CD4-positive, alpha-beta memory T cell (primary cell): ENCODE results near the gene ADIPOR2. TPM values are rescaled to one million over a fixed set of nuclear protein-coding genes. Genes with fewer than 3 reads are reported as not detected.

ENCODE experiments used
- CTCF ChIA-PET: fragments of 350-600 bp; sonication (Branson Sonifier 250); formaldehyde crosslinking; loops from one replicate; lab custom pipeline; 2021; ENCODE audit warnings: inconsistent platforms; ENCODE audit not compliant: partially characterized antibody; lab: Charles Lee
- POLR2A ChIA-PET: fragments of 350-600 bp; sonication (Branson Sonifier 250); formaldehyde crosslinking; loops from one replicate; lab custom pipeline; 2021; ENCODE audit not compliant: partially characterized antibody; lab: Charles Lee
- DNase-seq, 5 donors: peaks; one replicate each; pipeline versions ENCODE4 v3.0.0 to v3.0.0-alpha.2; 2020 to 2022; ENCODE audit warnings: mixed read lengths in 1 of 5
- H3K27ac ChIP-seq: one replicate; pipeline ENCODE4 v1.7.0; 2013; ENCODE audit warnings: low read depth, low read length
- H3K27me3 ChIP-seq: 2 replicates; pipeline ENCODE4 v1.7.0; 2013; ENCODE audit warnings: mild to moderate bottlenecking, low read length, moderate library complexity; ENCODE audit not compliant: insufficient read depth
- H3K36me3 ChIP-seq: 2 replicates; pipeline ENCODE4 v1.7.0; 2013; ENCODE audit warnings: mild to moderate bottlenecking, low read length, moderate library complexity; ENCODE audit not compliant: insufficient read depth
- H3K4me1 ChIP-seq: 2 replicates; pipeline ENCODE4 v1.7.0; 2013; ENCODE audit warnings: mild to moderate bottlenecking, low read length, moderate library complexity; ENCODE audit not compliant: insufficient read depth
- H3K4me3 ChIP-seq, 2 donors: one replicate each; pipeline ENCODE4 v1.7.0; 2013; ENCODE audit warnings: low read length in 2 of 2, mild to moderate bottlenecking in 1 of 2
- H3K9me3 ChIP-seq, 2 donors: one replicate each; pipeline ENCODE4 v1.7.0; 2013; ENCODE audit warnings: low read length in 2 of 2, control low read depth in 1 of 2; ENCODE audit not compliant: control insufficient read depth in 1 of 2
- H3K27ac Mint-ChIP-seq, 7 donors: one replicate each; pipeline ENCODE4 v1.8.0; 2020 to 2021; ENCODE audit warnings: mixed read lengths in 7 of 7, mild to moderate bottlenecking in 6 of 7, inconsistent platforms in 3 of 7, moderate library complexity in 3 of 7
- H3K27me3 Mint-ChIP-seq, 2 donors: one replicate each; pipeline ENCODE4 v1.8.0; 2020 to 2021; ENCODE audit warnings: mixed read lengths in 2 of 2
- H3K36me3 Mint-ChIP-seq, 2 donors: one replicate each; pipeline ENCODE4 v1.8.0; 2020 to 2021; ENCODE audit warnings: mixed read lengths in 2 of 2, inconsistent platforms in 1 of 2, mild to moderate bottlenecking in 1 of 2
- H3K4me1 Mint-ChIP-seq, 4 donors: one replicate each; pipeline ENCODE4 v1.8.0; 2020 to 2021; ENCODE audit warnings: mixed read lengths in 4 of 4, mild to moderate bottlenecking in 1 of 4
- H3K4me3 Mint-ChIP-seq, 8 donors: one replicate each; pipeline ENCODE4 v1.8.0; 2020 to 2021; ENCODE audit warnings: mixed read lengths in 8 of 8, mild to moderate bottlenecking in 7 of 8, moderate library complexity in 6 of 8, inconsistent platforms in 3 of 8
- H3K9me3 Mint-ChIP-seq, 8 donors: one replicate each; pipeline ENCODE4 v1.8.0; 2020 to 2021; ENCODE audit warnings: mixed read lengths in 8 of 8, mild to moderate bottlenecking in 5 of 8, inconsistent platforms in 3 of 8, moderate library complexity in 1 of 8
- intact Hi-C: fragments of 100-400 bp; cut with micrococcal nuclease; formaldehyde crosslinking; loops from one replicate; pipeline ENCODE4 v1.15.1; 2023
- polyA plus RNA-seq, 2 donors: library from polyadenylated mRNA; unstranded; fragments of 300-500 nt; fragmentation: Illumina TruSeq; gene quantifications; one replicate each; pipeline ENCODE4 v1.2.3, GENCODE V29; 2021
- total RNA-seq, 2 experiments: library from RNA; stranded (reverse); gene quantifications; one replicate each; pipeline ENCODE4 v1.2.3, GENCODE V29; 2021

Gene ADIPOR2
- total and polyA plus RNA-seq, 4 experiments from 2014 or later, result 1.8 to 36.2 (median 19.6) TPM

DNA sequence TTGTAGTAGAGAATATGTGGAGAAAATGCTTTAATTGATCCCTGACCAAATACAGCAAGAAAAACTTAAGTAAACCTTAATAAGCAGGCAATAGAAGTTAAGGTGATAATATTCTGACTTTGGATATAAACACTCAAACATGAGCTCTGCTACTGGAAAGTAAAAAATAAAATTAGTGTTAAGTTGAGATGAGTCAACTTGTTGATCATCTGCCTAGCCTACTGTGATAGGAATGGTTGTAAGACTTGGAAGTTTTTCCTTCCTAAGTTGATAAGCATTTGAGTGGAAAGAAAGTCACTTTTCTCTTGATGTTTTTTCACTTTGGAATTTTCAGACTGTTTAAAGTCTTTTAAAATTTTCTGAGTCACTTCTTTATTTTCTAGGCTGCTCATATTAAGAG, 26.0 kb downstream of the ADIPOR2 start:
- Histone ChIP-seq H3K4me1 (peaks cover 17% of the 10 kb centered on the region), H3K27me3 (no peaks in the 10 kb centered on the region), H3K4me3 (no peak overlapping the region), H3K36me3 (no peaks in the 10 kb centered on the region), H3K27ac (no peak overlapping the region), H3K9me3 (no peaks in the 10 kb centered on the region)
- Mint-ChIP-seq H3K4me1 (peaks cover 24 to 62% (median 40%) of the 10 kb centered on the region in 4 donors), H3K27me3 (no peaks in the 10 kb centered on the region), H3K36me3 (peaks cover 21 to 27% of the 10 kb centered on the region in 2 donors), H3K4me3 (peak overlapping the region in 1 of 8 donors; percentile 35), H3K27ac (no peak overlapping the region), H3K9me3 (peaks cover 0 to 13% (median 7%) of the 10 kb centered on the region in 8 donors)
- no peak for DNase-seq
- POLR2A ChIA-PET, result no interaction called here
- CTCF ChIA-PET, result no interaction called here
- intact Hi-C loops, result no loop called here

GRCh38 chr12:1719139-1719538, 28.3 kb downstream of the ADIPOR2 start:
- H3K4me1 Mint-ChIP-seq, result peaks cover 29 to 64% (median 44%) of the 10 kb centered on the region in 4 donors
- peaks cover 17% of the 10 kb centered on the region for H3K4me1 ChIP-seq
- H3K36me3 ChIP-seq, result no peaks in the 10 kb centered on the region
- H3K27me3 Mint-ChIP-seq, result no peaks in the 10 kb centered on the region
- peak overlapping the region in 2 of 7 donors; percentile 4 to 44 for H3K27ac Mint-ChIP-seq
- CTCF ChIA-PET, result no interaction called here
- no peak overlapping the region for H3K4me3 Mint-ChIP-seq
- H3K27me3 ChIP-seq, result no peaks in the 10 kb centered on the region
- no peaks in the 10 kb centered on the region for H3K9me3 ChIP-seq
- H3K36me3 Mint-ChIP-seq, result peaks cover 14 to 16% of the 10 kb centered on the region in 2 donors
- H3K27ac ChIP-seq, result no peak overlapping the region
- POLR2A ChIA-PET, result no interaction called here
- no peak for DNase-seq
- intact Hi-C loops, result no loop called here
- H3K4me3 ChIP-seq, result no peak overlapping the region
- peaks cover 0 to 13% (median 7%) of the 10 kb centered on the region in 8 donors for H3K9me3 Mint-ChIP-seq

DNA sequence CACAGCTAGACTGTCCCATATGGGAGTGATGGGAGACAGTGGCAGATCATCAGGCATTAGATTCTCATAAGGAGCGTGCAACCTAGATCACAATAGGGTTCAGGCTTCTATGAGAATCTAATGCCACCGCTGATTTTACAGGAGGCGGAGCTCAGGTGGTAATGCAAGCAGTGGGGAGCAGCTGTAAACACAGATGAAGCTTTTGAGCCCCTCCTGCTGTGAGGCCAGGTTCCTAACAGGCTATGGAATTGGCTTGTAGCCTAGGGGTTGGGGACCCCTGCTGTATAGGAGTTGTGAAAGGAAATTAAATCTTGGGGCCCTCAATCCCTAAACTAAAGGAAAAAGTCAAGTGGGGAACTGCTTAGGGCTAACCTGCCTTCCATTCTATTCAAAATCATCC, 29.6 kb downstream of the ADIPOR2 start:
- Mint-ChIP-seq H3K4me3 (no peak overlapping the region), H3K36me3 (peaks cover 5 to 9% of the 10 kb centered on the region in 2 donors), H3K9me3 (peaks cover 0 to 4% (median 2%) of the 10 kb centered on the region in 8 donors), H3K4me1 (peaks cover 31 to 57% (median 40%) of the 10 kb centered on the region in 4 donors), H3K27me3 (no peaks in the 10 kb centered on the region), H3K27ac (peak overlapping the region in 2 of 7 donors; percentile 33 to 68)
- Histone ChIP-seq H3K4me3 (no peak overlapping the region), H3K27me3 (no peaks in the 10 kb centered on the region), H3K36me3 (no peaks in the 10 kb centered on the region), H3K4me1 (peaks cover 17% of the 10 kb centered on the region), H3K27ac (no peak overlapping the region), H3K9me3 (no peaks in the 10 kb centered on the region)
- CTCF ChIA-PET, result interaction anchor here (1.0 kb wide), 1 partner anchor 603 kb away, joined by 3 read pairs; no protein-coding TSS in a partner anchor
- intact Hi-C loops, result no loop called here
- POLR2A ChIA-PET, result no interaction called here
- no peak for DNase-seq

GRCh38 chr12:1723721-1724120, 32.9 kb downstream of the ADIPOR2 start:
- no peaks in the 10 kb centered on the region for H3K9me3 Mint-ChIP-seq
- peaks cover 4 to 22% of the 10 kb centered on the region in 2 donors for H3K36me3 Mint-ChIP-seq
- ChIA-PET CTCF (no interaction called here), POLR2A (no interaction called here)
- Histone ChIP-seq H3K4me1 (peaks cover 13% of the 10 kb centered on the region), H3K4me3 (no peak overlapping the region), H3K27me3 (no peaks in the 10 kb centered on the region), H3K27ac (no peak overlapping the region), H3K36me3 (no peaks in the 10 kb centered on the region), H3K9me3 (no peaks in the 10 kb centered on the region)
- intact Hi-C loops, result no loop called here
- H3K27ac Mint-ChIP-seq, result no peak overlapping the region
- peaks cover 27 to 52% (median 33%) of the 10 kb centered on the region in 4 donors for H3K4me1 Mint-ChIP-seq
- no peak overlapping the region for H3K4me3 Mint-ChIP-seq
- DNase-seq, result no peak
- no peaks in the 10 kb centered on the region for H3K27me3 Mint-ChIP-seq

GRCh38 chr12:1724250-1724649, 33.4 kb downstream of the ADIPOR2 start:
- DNase-seq, result no peak
- Mint-ChIP-seq H3K27me3 (no peaks in the 10 kb centered on the region), H3K36me3 (peaks cover 7 to 26% of the 10 kb centered on the region in 2 donors), H3K4me3 (no peak overlapping the region), H3K4me1 (peaks cover 25 to 48% (median 31%) of the 10 kb centered on the region in 4 donors), H3K27ac (peak overlapping the region in 1 of 7 donors; percentile 39), H3K9me3 (no peaks in the 10 kb centered on the region)
- Histone ChIP-seq H3K27me3 (no peaks in the 10 kb centered on the region), H3K9me3 (no peaks in the 10 kb centered on the region), H3K4me1 (peaks cover 11% of the 10 kb centered on the region), H3K4me3 (no peak overlapping the region), H3K36me3 (no peaks in the 10 kb centered on the region), H3K27ac (no peak overlapping the region)
- POLR2A ChIA-PET, result no interaction called here
- CTCF ChIA-PET, result no interaction called here
- intact Hi-C loops, result no loop called here

GRCh38 chr12:1726753-1727152, 35.9 kb downstream of the ADIPOR2 start:
- intact Hi-C loops, result no loop called here
- Mint-ChIP-seq H3K4me1 (peaks cover 18 to 39% (median 21%) of the 10 kb centered on the region in 4 donors), H3K27me3 (no peaks in the 10 kb centered on the region), H3K9me3 (no peaks in the 10 kb centered on the region), H3K36me3 (peaks cover 11 to 41% of the 10 kb centered on the region in 2 donors), H3K27ac (no peak overlapping the region), H3K4me3 (no peak overlapping the region)
- Histone ChIP-seq H3K36me3 (no peaks in the 10 kb centered on the region), H3K27ac (no peak overlapping the region), H3K4me3 (no peak overlapping the region), H3K27me3 (no peaks in the 10 kb centered on the region), H3K9me3 (no peaks in the 10 kb centered on the region), H3K4me1 (no peaks in the 10 kb centered on the region)
- ChIA-PET POLR2A (no interaction called here), CTCF (no interaction called here)
- DNase-seq, result no peak

- no peak overlapping the region for H3K4me3 ChIP-seq
- H3K9me3 ChIP-seq, result no peaks in the 10 kb centered on the region
- Mint-ChIP-seq H3K36me3 (peaks cover 11 to 41% of the 10 kb centered on the region in 2 donors), H3K4me3 (no peak overlapping the region), H3K9me3 (peaks cover 0 to 1% (median 0%) of the 10 kb centered on the region in 8 donors), H3K27ac (no peak overlapping the region), H3K27me3 (no peaks in the 10 kb centered on the region), H3K4me1 (peaks cover 23 to 40% (median 24%) of the 10 kb centered on the region in 4 donors)
- no peak overlapping the region for H3K27ac ChIP-seq
- no peak for DNase-seq
- ChIA-PET CTCF (no interaction called here), POLR2A (no interaction called here)
- peaks cover 15% of the 10 kb centered on the region for H3K4me1 ChIP-seq
- no peaks in the 10 kb centered on the region for H3K36me3 ChIP-seq
- intact Hi-C loops, result no loop called here
- no peaks in the 10 kb centered on the region for H3K27me3 ChIP-seq
Observed at GRCh38 chr12:1728824-1729223, 38.0 kb downstream of the ADIPOR2 start.
